Ishikawa (cell line): Measurements from ENCODE around the gene PLIN1.

Experiments
- EP300 ChIP-seq: IDR thresholded peaks from 2 replicates; pipeline ENCODE4 v1.6.1; 2012; ENCODE audit warnings: borderline replicate concordance
- TAF1 ChIP-seq: IDR thresholded peaks from 2 replicates; pipeline ENCODE4 v1.6.1; 2012; ENCODE audit warnings: low read depth, mild to moderate bottlenecking

GRCh38 chr15:89665449-89666181 is 13.6 kb downstream of the PLIN1 start:
- TF ChIP-seq EP300 (no peak), TAF1 (no peak)
